Measurements from ENCODE around the gene COLEC11. TPM values are rescaled to one million over a fixed set of nuclear protein-coding genes. Genes with fewer than 3 reads are reported as not detected.
"Not testable (repeated sequence)": the region's sequence is repeated elsewhere in the genome, so short reads cannot be mapped to it uniquely, and the experiment has no call there.

The COLEC11 gene
- polyA plus RNA-seq, 4 donors: 1.0 to 4.5 (median 2.3) TPM

GRCh38 chr2:3604207-3604877 lies 9.4 kb downstream of the COLEC11 start:
- no peak for DNase-seq (ENCODE audit: low read depth in 4 of 4, low spot score in 2 of 4)

- no peak for DNase-seq (ENCODE audit: low read depth in 4 of 4, low spot score in 2 of 4)
Measured at GRCh38 chr2:3604991-3605961, 10.4 kb downstream of the COLEC11 start.

- DNase-seq (ENCODE audit: low read depth in 4 of 4, low spot score in 2 of 4): no peak
Measured at GRCh38 chr2:3606028-3606369, 11.1 kb downstream of the COLEC11 start.

- no peak for DNase-seq (ENCODE audit: low read depth in 4 of 4, low spot score in 2 of 4)
Measured at GRCh38 chr2:3606370-3607201, 11.7 kb downstream of the COLEC11 start.

GRCh38 chr2:3608373-3609278 lies 13.7 kb downstream of the COLEC11 start:
- DNase-seq (ENCODE audit: low read depth in 4 of 4, low spot score in 2 of 4): no peak

GRCh38 chr2:3609279-3609673 lies 14.4 kb downstream of the COLEC11 start:
- DNase-seq (ENCODE audit: low read depth in 4 of 4, low spot score in 2 of 4): not testable (repeated sequence)

- no peak for DNase-seq (ENCODE audit: low read depth in 4 of 4, low spot score in 2 of 4)
Measured at GRCh38 chr2:3610415-3610814, 15.5 kb downstream of the COLEC11 start.

- DNase-seq (ENCODE audit: low read depth in 4 of 4, low spot score in 2 of 4): no peak
Measured at GRCh38 chr2:3610881-3611505, 16.1 kb downstream of the COLEC11 start.

- no peak for DNase-seq (ENCODE audit: low read depth in 4 of 4, low spot score in 2 of 4)
Measured at GRCh38 chr2:3611589-3611988, 16.7 kb downstream of the COLEC11 start.

- no peak for DNase-seq (ENCODE audit: low read depth in 4 of 4, low spot score in 2 of 4)
Measured at GRCh38 chr2:3612639-3613523, 18.0 kb downstream of the COLEC11 start.

GRCh38 chr2:3613524-3613905 lies 18.6 kb downstream of the COLEC11 start:
- DNase-seq (ENCODE audit: low read depth in 4 of 4, low spot score in 2 of 4): no peak

- DNase-seq (ENCODE audit: low read depth in 4 of 4, low spot score in 2 of 4): not testable (repeated sequence)
Measured at GRCh38 chr2:3614743-3615142, 19.8 kb downstream of the COLEC11 start.

- DNase-seq (ENCODE audit: low read depth in 4 of 4, low spot score in 2 of 4): not testable (repeated sequence)
Measured at GRCh38 chr2:3615541-3616200, 20.8 kb downstream of the COLEC11 start.

GRCh38 chr2:3616435-3617197 lies 21.7 kb downstream of the COLEC11 start:
- not testable (repeated sequence) for DNase-seq (ENCODE audit: low read depth in 4 of 4, low spot score in 2 of 4)

- DNase-seq (ENCODE audit: low read depth in 4 of 4, low spot score in 2 of 4): no peak
Measured at GRCh38 chr2:3617198-3617890, 22.4 kb downstream of the COLEC11 start.

- no peak for DNase-seq (ENCODE audit: low read depth in 4 of 4, low spot score in 2 of 4)
Measured at GRCh38 chr2:3618367-3618766, 23.5 kb downstream of the COLEC11 start.

- DNase-seq (ENCODE audit: low read depth in 4 of 4, low spot score in 2 of 4): no peak
Measured at GRCh38 chr2:3619033-3619432, 24.1 kb downstream of the COLEC11 start.
